Adipocyte (in vitro differentiated cells): ENCODE measurements around the gene CYB561D2.
A peak's percentile ranks its signal among the peaks of the same experiment; 100 is the strongest.

ENCODE experiments used
- DNase-seq: peaks from one replicate; pipeline ENCODE4 v3.0.0-alpha.2; 2015; ENCODE audit warnings: low read depth
- H3K27me3 ChIP-seq: replicated peaks from 2 replicates; pipeline ENCODE4 v1.7.0; 2013; ENCODE audit warnings: mild to moderate bottlenecking, low read length, moderate library complexity; ENCODE audit not compliant: control insufficient read depth, insufficient read depth
- H3K36me3 ChIP-seq: 2 replicates; pipeline ENCODE4 v1.7.0; 2013; ENCODE audit warnings: low read length, mild to moderate bottlenecking, moderate library complexity; ENCODE audit not compliant: control insufficient read depth, insufficient read depth, severe bottlenecking
- H3K4me1 ChIP-seq: 2 replicates; pipeline ENCODE4 v1.7.0; 2013; ENCODE audit warnings: mild to moderate bottlenecking, low read length, moderate library complexity; ENCODE audit not compliant: control insufficient read depth, insufficient read depth
- H3K4me3 ChIP-seq: 2 replicates; pipeline ENCODE4 v1.7.0; 2013; ENCODE audit warnings: mild to moderate bottlenecking, low read length, moderate library complexity
- H3K9ac ChIP-seq: 2 replicates; pipeline ENCODE4 v1.7.0; 2013; ENCODE audit warnings: mild to moderate bottlenecking, low read length, moderate library complexity
- H3K9me3 ChIP-seq: 2 replicates; pipeline ENCODE4 v1.7.0; 2013; ENCODE audit warnings: mild to moderate bottlenecking, low read length, moderate library complexity; ENCODE audit not compliant: control insufficient read depth

The CYB561D2 gene

GRCh38 chr3:50358911-50359759 lies 8.5 kb downstream of the CYB561D2 start, which contains the start of gene TMEM115:
Gene TMEM115, minus strand, starts transcription at chr3:50359521. Its CDS starts 458 bp downstream, at chr3:50359063.
- peak within 1 kb of the TSS; percentile 93 for H3K4me3 ChIP-seq
- DNase-seq: peak; percentile 99
- H3K36me3 ChIP-seq: peaks cover 13% of the 10 kb centered on the region
- peaks cover 31% of the 10 kb centered on the region for H3K4me1 ChIP-seq
- H3K9me3 ChIP-seq: no peaks in the 10 kb centered on the region
- peak within 1 kb of the TSS; percentile 98 for H3K9ac ChIP-seq
- H3K27me3 ChIP-seq: no peaks in the 10 kb centered on the region

- H3K4me1 ChIP-seq: peaks cover 33% of the 10 kb centered on the region
- peaks cover 7% of the 10 kb centered on the region for H3K36me3 ChIP-seq
- H3K9ac ChIP-seq: no peak overlapping the region
- peak overlapping the region; percentile 93 for H3K4me3 ChIP-seq
- H3K27me3 ChIP-seq: no peaks in the 10 kb centered on the region
- no peaks in the 10 kb centered on the region for H3K9me3 ChIP-seq
- no peak for DNase-seq
Measured at GRCh38 chr3:50359760-50360110, 9.1 kb downstream of the CYB561D2 start.

GRCh38 chr3:50364573-50365079 lies 14.0 kb downstream of the CYB561D2 start:
- H3K4me3 ChIP-seq: peak overlapping the region; percentile 68
- no peaks in the 10 kb centered on the region for H3K36me3 ChIP-seq
- peaks cover 34% of the 10 kb centered on the region for H3K27me3 ChIP-seq
- peaks cover 2% of the 10 kb centered on the region for H3K4me1 ChIP-seq
- DNase-seq: no peak
- no peaks in the 10 kb centered on the region for H3K9me3 ChIP-seq
- peak overlapping the region; percentile 70 for H3K9ac ChIP-seq

GRCh38 chr3:50365080-50365841 lies 14.6 kb downstream of the CYB561D2 start:
- Histone ChIP-seq H3K27me3 (peaks cover 34% of the 10 kb centered on the region), H3K9me3 (no peaks in the 10 kb centered on the region), H3K4me3 (peak overlapping the region; percentile 43), H3K36me3 (no peaks in the 10 kb centered on the region), H3K9ac (no peak overlapping the region), H3K4me1 (peaks cover 2% of the 10 kb centered on the region)
- peak; percentile 83 for DNase-seq

- Histone ChIP-seq H3K4me1 (peaks cover 2% of the 10 kb centered on the region), H3K36me3 (no peaks in the 10 kb centered on the region), H3K9ac (no peak overlapping the region), H3K9me3 (no peaks in the 10 kb centered on the region), H3K27me3 (peaks cover 39% of the 10 kb centered on the region), H3K4me3 (no peak overlapping the region)
- no peak for DNase-seq
Measured at GRCh38 chr3:50365842-50366220, 15.2 kb downstream of the CYB561D2 start.

- Histone ChIP-seq H3K27me3 (peaks cover 48% of the 10 kb centered on the region), H3K36me3 (no peaks in the 10 kb centered on the region), H3K9me3 (no peaks in the 10 kb centered on the region), H3K4me3 (no peak overlapping the region), H3K4me1 (peaks cover 2% of the 10 kb centered on the region), H3K9ac (no peak overlapping the region)
- DNase-seq: no peak
Measured at GRCh38 chr3:50369012-50369670, 18.5 kb downstream of the CYB561D2 start.

GRCh38 chr3:50370594-50370993 lies 19.9 kb downstream of the CYB561D2 start:
- peak; percentile 47 for DNase-seq
- H3K9ac ChIP-seq: no peak overlapping the region
- no peaks in the 10 kb centered on the region for H3K36me3 ChIP-seq
- no peak overlapping the region for H3K4me3 ChIP-seq
- H3K27me3 ChIP-seq: peaks cover 46% of the 10 kb centered on the region
- no peaks in the 10 kb centered on the region for H3K4me1 ChIP-seq
- H3K9me3 ChIP-seq: no peaks in the 10 kb centered on the region

- no peak for DNase-seq
- H3K9me3 ChIP-seq: no peaks in the 10 kb centered on the region
- H3K9ac ChIP-seq: no peak overlapping the region
- peaks cover 46% of the 10 kb centered on the region for H3K27me3 ChIP-seq
- H3K4me1 ChIP-seq: no peaks in the 10 kb centered on the region
- H3K36me3 ChIP-seq: no peaks in the 10 kb centered on the region
- H3K4me3 ChIP-seq: no peak overlapping the region
Measured at GRCh38 chr3:50371133-50371685, 20.5 kb downstream of the CYB561D2 start.

- H3K4me1 ChIP-seq: no peaks in the 10 kb centered on the region
- H3K27me3 ChIP-seq: peaks cover 40% of the 10 kb centered on the region
- DNase-seq: no peak
- no peaks in the 10 kb centered on the region for H3K36me3 ChIP-seq
- H3K9me3 ChIP-seq: no peaks in the 10 kb centered on the region
- no peak overlapping the region for H3K9ac ChIP-seq
- H3K4me3 ChIP-seq: no peak overlapping the region
Measured at GRCh38 chr3:50372349-50372748, 21.7 kb downstream of the CYB561D2 start.

- Histone ChIP-seq H3K36me3 (no peaks in the 10 kb centered on the region), H3K4me1 (no peaks in the 10 kb centered on the region), H3K9ac (no peak overlapping the region), H3K4me3 (no peak overlapping the region), H3K27me3 (peaks cover 42% of the 10 kb centered on the region), H3K9me3 (no peaks in the 10 kb centered on the region)
- no peak for DNase-seq
Measured at GRCh38 chr3:50373146-50374051, 22.7 kb downstream of the CYB561D2 start.
